HG03280 (cell line): ENCODE measurements around the gene FAM53B.
A peak's percentile ranks its signal among the peaks of the same experiment; 100 is the strongest.

Experiments used
- ATAC-seq: cut with Tn5 transposase; IDR thresholded peaks from one replicate; pipeline ENCODE4 v1.9.1; 2021; ENCODE audit warnings: mild to moderate bottlenecking, moderate library complexity; ENCODE audit not compliant: unreplicated experiment

Gene FAM53B

GRCh38 chr10:124728830-124729661, 15.1 kb downstream of the FAM53B start:
- ATAC-seq, result no peak

GRCh38 chr10:124728071-124728829, 15.9 kb downstream of the FAM53B start:
- no peak for ATAC-seq

- ATAC-seq, result no peak
These were observed 16.7 kb downstream of the FAM53B start for GRCh38 chr10:124727361-124727960.

GRCh38 chr10:124725791-124726190, 18.4 kb downstream of the FAM53B start:
- ATAC-seq, result no peak

- ATAC-seq, result no peak
These were observed 19.0 kb downstream of the FAM53B start for GRCh38 chr10:124725171-124725631.

GRCh38 chr10:124724279-124725027, 19.7 kb downstream of the FAM53B start:
- no peak for ATAC-seq

GRCh38 chr10:124723826-124724225, 20.4 kb downstream of the FAM53B start:
- ATAC-seq, result no peak

- peak; percentile 60 for ATAC-seq
These were observed 21.1 kb downstream of the FAM53B start for GRCh38 chr10:124722798-124723783.

GRCh38 chr10:124721330-124722045, 22.7 kb downstream of the FAM53B start:
- no peak for ATAC-seq

GRCh38 chr10:124719213-124719851, 24.8 kb downstream of the FAM53B start:
- ATAC-seq, result peak; percentile 45

GRCh38 chr10:124717911-124718741, 26.1 kb downstream of the FAM53B start:
- ATAC-seq, result peak; percentile 41

- no peak for ATAC-seq
These were observed 27.0 kb downstream of the FAM53B start for GRCh38 chr10:124717041-124717757.

- ATAC-seq, result no peak
These were observed 27.8 kb downstream of the FAM53B start for GRCh38 chr10:124716369-124716768.

- no peak for ATAC-seq
These were observed 28.7 kb downstream of the FAM53B start for GRCh38 chr10:124715439-124715838.

- no peak for ATAC-seq
These were observed 30.4 kb downstream of the FAM53B start for GRCh38 chr10:124713679-124714255.

GRCh38 chr10:124712704-124713407, 31.3 kb downstream of the FAM53B start:
- no peak for ATAC-seq
